GM12878 (cell line): ENCODE data around the gene TNFSF9. TPM values are rescaled to one million over a fixed set of nuclear protein-coding genes. Genes with fewer than 3 reads are reported as not detected.
"Not testable (repeated sequence)": the region's sequence is repeated elsewhere in the genome, so short reads cannot be mapped to it uniquely, and the experiment has no call there.

Experiments
- ATAC-seq: fragments of 200-7000 bp; cut with Tn5 transposase; 3 replicates; pipeline ENCODE4 v1.9.1; 2020; ENCODE audit warnings: mild to moderate bottlenecking, moderate library complexity
- BruUV-seq: library from RNA; stranded (reverse); fragments of 400-500 nt; replicated peaks from 2 replicates; lab custom pipeline; 2021; lab: Mats Ljungman, UMichigan
- CTCF ChIA-PET: fragments of 300-600 bp; sonication (Branson Sonifier 250); formaldehyde crosslinking; extraction: SDS; loops from one replicate; lab custom pipeline; 2021; ENCODE audit warnings: inconsistent platforms; lab: Yijun Ruan, JAX
- POLR2A ChIA-PET: fragments of 350-600 bp; formaldehyde crosslinking; extraction: SDS; loops from one replicate; lab custom pipeline; 2021; ENCODE audit warnings: inconsistent platforms; lab: Charles Lee
- RAD21 ChIA-PET: fragments of 300-600 bp; sonication (Branson Sonifier 250); formaldehyde crosslinking; loops from one replicate; lab custom pipeline; 2023; ENCODE audit warnings: antibody characterized with exemption; ENCODE audit not compliant: unreplicated experiment; lab: Charles Lee
- SMC1A ChIA-PET: fragments of 300-600 bp; sonication (Branson Sonifier 250); formaldehyde crosslinking; loops from one replicate; lab custom pipeline; 2023; ENCODE audit not compliant: unreplicated experiment, uncharacterized antibody; lab: Charles Lee
- DNase-seq: peaks from one replicate; pipeline ENCODE4 v3.0.0-alpha.2; 2011; ENCODE audit warnings: low read depth, low spot score
- FAIRE-seq: peaks from 3 replicates; lab custom pipeline; 2011; peaks lifted over from hg19 to GRCh38; lab: Jason Lieb, UNC
- H2AFZ ChIP-seq: 2 replicates; pipeline ENCODE4 v1.6.0; 2011; ENCODE audit warnings: low read depth, low read length, control low read depth; ENCODE audit not compliant: control insufficient read depth
- H3K27ac ChIP-seq: 2 replicates; pipeline ENCODE4 v1.5.1; 2011; ENCODE audit warnings: control low read depth; ENCODE audit not compliant: control insufficient read depth, insufficient read depth
- H3K27me3 ChIP-seq, 2 experiments: replicated peaks in 1 of 2; 2 replicates each; pipeline versions ENCODE4 v1.6.0 to v1.6.1; 2011; ENCODE audit warnings: low read length in 1 of 2; ENCODE audit not compliant: control insufficient read depth in 2 of 2, insufficient read depth in 2 of 2
- H3K36me3 ChIP-seq, 2 experiments: 2 replicates each; pipeline ENCODE4 v1.5.1; 2011; ENCODE audit warnings: low read length in 1 of 2; ENCODE audit not compliant: control insufficient read depth in 2 of 2, insufficient read depth in 2 of 2
- H3K4me1 ChIP-seq: 2 replicates; pipeline ENCODE4 v1.6.1; 2011; ENCODE audit warnings: mild to moderate bottlenecking, low read length, moderate library complexity, mixed read lengths; ENCODE audit not compliant: control insufficient read depth, insufficient read depth
- H3K4me2 ChIP-seq: 2 replicates; pipeline ENCODE4 v1.6.0; 2011; ENCODE audit warnings: control low read depth; ENCODE audit not compliant: control insufficient read depth, insufficient read depth
- H3K4me3 ChIP-seq: fragments of 200-600 bp; sonication (generic); 2 replicates; pipeline ENCODE4 v1.5.1; 2016
- H3K79me2 ChIP-seq: 2 replicates; pipeline ENCODE4 v1.6.0; 2011; ENCODE audit warnings: low read length; ENCODE audit not compliant: control insufficient read depth, insufficient read depth
- H3K9ac ChIP-seq: 2 replicates; pipeline ENCODE4 v1.8.0; 2011; ENCODE audit warnings: low read length, control low read depth, mixed read lengths; ENCODE audit not compliant: control insufficient read depth, insufficient read depth
- H3K9me3 ChIP-seq: replicated peaks from 3 replicates; pipeline ENCODE4 v1.5.1; 2011; ENCODE audit warnings: mild to moderate bottlenecking, low read length; ENCODE audit not compliant: control insufficient read depth, insufficient read depth
- H4K20me1 ChIP-seq: 2 replicates; pipeline ENCODE4 v1.6.0; 2011; ENCODE audit not compliant: control insufficient read depth, insufficient read depth
- EP300 ChIP-seq, 2 experiments: fragments of 150-350 bp in 1 of 2; IDR thresholded peaks; 2 replicates each; pipeline ENCODE4 v1.6.1; 2011 to 2012; ENCODE audit warnings: low read depth in 2 of 2, low read length in 2 of 2, borderline replicate concordance in 1 of 2, improper control_type of control experiment in 1 of 2, inconsistent platforms in 1 of 2; ENCODE audit not compliant: control insufficient read depth in 1 of 2
- ETV6 ChIP-seq, 2 experiments: fragments of 450-650 bp in 1 of 2; IDR thresholded peaks in 1 of 2; conservative IDR thresholded peaks in 1 of 2; 2 replicates each; pipeline ENCODE4 v1.6.1; 2014; ENCODE audit warnings: antibody characterized with exemption in 1 of 2, borderline replicate concordance in 1 of 2, low read depth in 1 of 2, mild to moderate bottlenecking in 1 of 2, moderate library complexity in 1 of 2
- MTA2 ChIP-seq: fragments of 450-650 bp; IDR thresholded peaks from 2 replicates; pipeline ENCODE4 v1.6.1; 2016; ENCODE audit warnings: low read depth, mild to moderate bottlenecking, moderate library complexity
- POU2F2 ChIP-seq: IDR thresholded peaks from 3 replicates; pipeline ENCODE4 v1.6.1; 2011; ENCODE audit warnings: low read depth, mild to moderate bottlenecking, low read length, borderline replicate concordance
- SMARCA5 ChIP-seq: fragments of 450-650 bp; IDR thresholded peaks from 2 replicates; pipeline ENCODE4 v1.6.1; 2017; ENCODE audit warnings: mild to moderate bottlenecking
- ZBTB40 ChIP-seq: fragments of 450-650 bp; IDR thresholded peaks from 2 replicates; pipeline ENCODE4 v1.6.1; 2016; ENCODE audit warnings: mild to moderate bottlenecking, moderate library complexity, borderline replicate concordance
- WGBS: methylation state at CpG from one replicate; pipeline ENCODE4 v1.1.6; 2016; ENCODE audit warnings: low lambda C conversion rate; ENCODE audit not compliant: insufficient replicate concordance, insufficient coverage; ENCODE audit errors: missing lambda C conversion rate; 5-methylcytosine and 5-hydroxymethylcytosine counted together
- in situ Hi-C: fragments of 300-500 bp; cut with MboI; formaldehyde crosslinking; loops from 9 replicates; pipeline ENCODE4 v1.14.3; 2018; ENCODE audit warnings: mixed read lengths
- intact Hi-C: fragments of 100-400 bp; cut with micrococcal nuclease; formaldehyde crosslinking; loops from one replicate; pipeline ENCODE4 v1.14.2; 2022; ENCODE audit not compliant: unreplicated experiment
- polyA plus RNA-seq, 11 experiments: library from polyadenylated mRNA; depleted of rRNA in 4 of 11; unstranded in 6 of 11; stranded (reverse) in 5 of 11; fragments of >200 nt; fragmentation: Nextera tagmentation in 4 of 11; fragmentation: Illumina TruSeq in 1 of 11; extraction: Ambion mirVana in 4 of 11; extraction: Trizol in 1 of 11; gene quantifications; 1 replicate in 1 of 11; 2 replicates in 10 of 11; pipeline versions ENCODE4 v1.2.1 to v1.2.3, GENCODE V29; 2011 to 2016; ENCODE audit warnings: inconsistent platforms in 2 of 11, missing spikeins in 2 of 11, low read depth in 1 of 11
- total RNA-seq, 4 experiments: library from RNA; depleted of rRNA in 3 of 4; stranded (reverse); fragments of >200 nt in 3 of 4; fragmentation: Illumina TruSeq in 1 of 4; extraction: Trizol in 1 of 4; gene quantifications; 2 replicates each; pipeline versions ENCODE4 v1.2.1 to v1.2.3, GENCODE V29; 2013 to 2021

Gene TNFSF9
- total and polyA plus RNA-seq, 10 of the 15 experiments (the other 5 are each of a cell fraction or from before 2014, with no cell fraction given), result 6.2 to 75.3 (median 22.1) TPM

- peak; percentile 72 for TF ChIP-seq MTA2
- peak in 1 of 2 experiments; percentile 63; a peak in 2 of 4 replicates for TF ChIP-seq ETV6 (conservative IDR thresholded peaks at IDR 0.05 in 1 of 2, IDR thresholded peaks at IDR 0.05 in 1 of 2; ENCODE audit: borderline replicate concordance in 1 of 2, low read depth in 1 of 2)
- TF ChIP-seq EP300 (IDR thresholded peaks at IDR 0.05; ENCODE audit: borderline replicate concordance in 1 of 2, control insufficient read depth in 1 of 2, low read depth in 2 of 2, low read length in 2 of 2), result peak; percentile 77 to 82
- peak; percentile 72 for TF ChIP-seq SMARCA5
- TF ChIP-seq POU2F2, result peak; percentile 30; the same call in 1 of the 3 replicates
- TF ChIP-seq ZBTB40, result no peak
Measured at GRCh38 chr19:6543866-6544347, 13.1 kb downstream of the TNFSF9 start (continued).

- H3K36me3 ChIP-seq, ATAC-seq, H3K4me2 ChIP-seq, DNase-seq, BruUV-seq, H3K4me3 ChIP-seq, H4K20me1 ChIP-seq, FAIRE-seq, H2AFZ ChIP-seq, H3K9ac ChIP-seq, in situ Hi-C loops, H3K79me2 ChIP-seq, H3K27me3 ChIP-seq, H3K27ac ChIP-seq: not testable (repeated sequence)
- ChIA-PET POLR2A (interaction anchor here (0.5 to 2.3 kb wide), 7 partner anchors 9 to 846 kb away, joined by 3 to 15 read pairs (median 5); partner anchors contain the start of gene SH2D3A), CTCF (interaction anchor here (0.7 to 2.8 kb wide), 6 partner anchors 13 to 80 kb away, joined by 3 to 8 read pairs (median 4); no protein-coding TSS in a partner anchor), RAD21 (interaction anchor here (0.7 to 1.5 kb wide), 5 partner anchors 11 to 91 kb away, joined by 3 to 4 read pairs (median 4); no protein-coding TSS in a partner anchor), SMC1A (interaction anchor here (0.9 to 1.9 kb wide), 3 partner anchors 11 to 83 kb away, joined by 3 to 5 read pairs (median 4); no protein-coding TSS in a partner anchor)
- 89% methylated on average over 5 of the region's 6 CpGs for WGBS
- intact Hi-C loops, result loop anchor here (5.0 kb wide), 1 partner anchor 42 kb away; the partner anchor contains the start of gene CD70
- Histone ChIP-seq H3K9me3 (peaks cover 14% of the 10 kb centered on the region; the same call in 2 of the 3 replicates), H3K4me1 (peaks cover 24% of the 10 kb centered on the region)
Measured at GRCh38 chr19:6550679-6551078, 19.9 kb downstream of the TNFSF9 start.
